Measurements from ENCODE around the gene SH2D3C.

Gene SH2D3C

DNA sequence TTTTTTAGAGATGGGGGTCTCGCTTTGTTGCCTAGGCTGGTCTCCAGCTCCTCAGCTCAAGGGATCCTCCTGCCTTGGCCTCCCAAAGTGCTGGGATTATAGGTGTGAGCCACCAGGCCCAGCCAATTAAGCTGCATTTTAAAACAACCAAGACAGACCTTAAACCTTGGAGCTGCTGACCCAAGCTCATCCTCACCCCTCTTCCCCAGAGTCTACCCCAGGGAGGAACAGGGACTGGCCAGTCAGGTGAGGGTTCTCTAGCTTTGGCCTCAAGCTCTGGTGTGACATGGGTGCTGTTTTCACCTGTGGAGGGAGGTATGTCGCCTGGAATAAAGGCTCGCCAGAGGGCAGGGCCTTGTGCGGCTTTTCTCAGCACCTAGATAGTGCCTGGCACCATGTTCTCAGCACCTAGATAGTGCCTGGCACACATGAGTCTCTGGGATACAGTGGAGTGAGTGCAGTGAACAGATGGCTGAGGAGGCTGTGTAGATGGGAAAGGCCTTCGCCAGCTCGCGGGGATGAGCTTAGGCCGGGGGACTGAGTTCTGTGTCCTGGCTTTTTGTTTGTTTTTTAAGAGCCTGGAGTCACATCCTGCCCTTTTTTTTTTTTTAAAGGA is 14.7 kb upstream of the SH2D3C start:
- no peak overlapping the region for H3K4me3 ChIP-seq (ENCODE audit: low read depth, low read length)
- no peaks in the 10 kb centered on the region for H3K27me3 ChIP-seq (ENCODE audit: insufficient read depth, low read length)
- peaks cover 21% of the 10 kb centered on the region for H3K36me3 ChIP-seq (ENCODE audit: insufficient read depth, low read length)
- H3K4me1 ChIP-seq (ENCODE audit: control insufficient read depth, insufficient read depth, low read length, unreplicated experiment) = peaks cover 8% of the 10 kb centered on the region
- peaks cover 22% of the 10 kb centered on the region for H3K79me2 ChIP-seq (ENCODE audit: control insufficient read depth, insufficient read depth, low read length, unreplicated experiment)
- H3K27ac ChIP-seq (ENCODE audit: low read depth, low read length) = peak overlapping the region; percentile 57
- H2AFZ ChIP-seq (ENCODE audit: low read length, unreplicated experiment) = no peak overlapping the region

GRCh38 chr9:127792417-127793031 is 14.1 kb upstream of the SH2D3C start:
- no peak overlapping the region for H2AFZ ChIP-seq (ENCODE audit: low read length, unreplicated experiment)
- peaks cover 12% of the 10 kb centered on the region for H3K4me1 ChIP-seq (ENCODE audit: control insufficient read depth, insufficient read depth, low read length, unreplicated experiment)
- peaks cover 28% of the 10 kb centered on the region for H3K36me3 ChIP-seq (ENCODE audit: insufficient read depth, low read length)
- H3K27me3 ChIP-seq (ENCODE audit: insufficient read depth, low read length) = no peaks in the 10 kb centered on the region
- H3K27ac ChIP-seq (ENCODE audit: low read depth, low read length) = peak overlapping the region; percentile 57; the same call in 1 of the 2 replicates
- peaks cover 29% of the 10 kb centered on the region for H3K79me2 ChIP-seq (ENCODE audit: control insufficient read depth, insufficient read depth, low read length, unreplicated experiment)
- H3K4me3 ChIP-seq (ENCODE audit: low read depth, low read length) = no peak overlapping the region

GRCh38 chr9:127791085-127791484 is 12.6 kb upstream of the SH2D3C start:
- H3K27ac ChIP-seq (ENCODE audit: low read depth, low read length) = no peak overlapping the region
- H3K4me3 ChIP-seq (ENCODE audit: low read depth, low read length) = no peak overlapping the region
- H3K27me3 ChIP-seq (ENCODE audit: insufficient read depth, low read length) = no peaks in the 10 kb centered on the region
- peaks cover 43% of the 10 kb centered on the region for H3K79me2 ChIP-seq (ENCODE audit: control insufficient read depth, insufficient read depth, low read length, unreplicated experiment)
- H3K36me3 ChIP-seq (ENCODE audit: insufficient read depth, low read length) = peaks cover 30% of the 10 kb centered on the region
- peaks cover 13% of the 10 kb centered on the region for H3K4me1 ChIP-seq (ENCODE audit: control insufficient read depth, insufficient read depth, low read length, unreplicated experiment)
- H2AFZ ChIP-seq (ENCODE audit: low read length, unreplicated experiment) = no peak overlapping the region

- Histone ChIP-seq H2AFZ (ENCODE audit: low read length, unreplicated experiment) (no peak overlapping the region), H3K4me1 (ENCODE audit: control insufficient read depth, insufficient read depth, low read length, unreplicated experiment) (peaks cover 13% of the 10 kb centered on the region), H3K4me3 (ENCODE audit: low read depth, low read length) (no peak overlapping the region), H3K79me2 (ENCODE audit: control insufficient read depth, insufficient read depth, low read length, unreplicated experiment) (peaks cover 46% of the 10 kb centered on the region), H3K27ac (ENCODE audit: low read depth, low read length) (no peak overlapping the region), H3K36me3 (ENCODE audit: insufficient read depth, low read length) (peaks cover 30% of the 10 kb centered on the region), H3K27me3 (ENCODE audit: insufficient read depth, low read length) (no peaks in the 10 kb centered on the region)
Observed at GRCh38 chr9:127790094-127790855, 11.8 kb upstream of the SH2D3C start.

DNA sequence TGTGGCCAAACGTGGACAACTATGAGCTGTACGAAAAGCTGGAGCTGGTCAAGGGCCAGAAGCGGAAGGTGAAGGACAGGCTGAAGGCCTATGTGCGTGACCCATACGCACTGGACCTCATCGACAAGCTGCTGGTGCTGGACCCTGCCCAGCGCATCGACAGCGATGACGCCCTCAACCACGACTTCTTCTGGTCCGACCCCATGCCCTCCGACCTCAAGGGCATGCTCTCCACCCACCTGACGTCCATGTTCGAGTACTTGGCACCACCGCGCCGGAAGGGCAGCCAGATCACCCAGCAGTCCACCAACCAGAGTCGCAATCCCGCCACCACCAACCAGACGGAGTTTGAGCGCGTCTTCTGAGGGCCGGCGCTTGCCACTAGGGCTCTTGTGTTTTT is 10.7 kb upstream of the SH2D3C start:
- Histone ChIP-seq H3K27me3 (ENCODE audit: insufficient read depth, low read length) (no peaks in the 10 kb centered on the region), H3K79me2 (ENCODE audit: control insufficient read depth, insufficient read depth, low read length, unreplicated experiment) (peaks cover 46% of the 10 kb centered on the region), H3K36me3 (ENCODE audit: insufficient read depth, low read length) (peaks cover 30% of the 10 kb centered on the region), H2AFZ (ENCODE audit: low read length, unreplicated experiment) (no peak overlapping the region), H3K4me3 (ENCODE audit: low read depth, low read length) (no peak overlapping the region), H3K27ac (ENCODE audit: low read depth, low read length) (no peak overlapping the region), H3K4me1 (ENCODE audit: control insufficient read depth, insufficient read depth, low read length, unreplicated experiment) (peaks cover 13% of the 10 kb centered on the region)

DNA sequence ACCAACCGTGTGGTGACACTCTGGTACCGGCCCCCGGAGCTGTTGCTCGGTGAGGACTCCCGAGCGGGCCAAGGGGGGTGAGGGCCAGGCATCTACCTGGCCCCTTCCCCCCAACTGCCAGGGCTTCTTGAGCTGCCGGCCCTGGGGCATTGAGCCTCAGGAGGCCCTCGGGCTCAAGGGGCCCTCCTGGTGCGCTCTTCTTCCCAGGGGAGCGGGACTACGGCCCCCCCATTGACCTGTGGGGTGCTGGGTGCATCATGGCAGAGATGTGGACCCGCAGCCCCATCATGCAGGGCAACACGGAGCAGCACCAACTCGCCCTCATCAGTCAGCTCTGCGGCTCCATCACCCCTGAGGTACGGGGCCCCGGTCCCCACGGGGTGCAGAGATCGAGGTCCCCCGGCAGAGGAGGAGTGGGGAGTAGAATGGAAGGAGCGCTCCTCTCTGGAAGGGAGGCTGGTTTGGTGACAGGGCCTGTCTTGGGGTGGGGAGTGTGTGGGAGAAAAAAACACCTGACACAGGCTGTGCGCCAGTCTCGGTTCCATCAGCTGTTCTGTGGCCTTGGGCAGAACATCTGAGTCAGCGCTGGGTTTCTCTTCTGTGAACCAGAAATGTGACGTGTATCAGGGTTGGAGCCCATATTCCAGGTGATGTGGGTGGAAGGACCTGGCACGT is 10.0 kb upstream of the SH2D3C start:
- Histone ChIP-seq H3K4me3 (ENCODE audit: low read depth, low read length) (no peak overlapping the region), H3K27me3 (ENCODE audit: insufficient read depth, low read length) (no peaks in the 10 kb centered on the region), H3K79me2 (ENCODE audit: control insufficient read depth, insufficient read depth, low read length, unreplicated experiment) (peaks cover 46% of the 10 kb centered on the region), H3K4me1 (ENCODE audit: control insufficient read depth, insufficient read depth, low read length, unreplicated experiment) (peaks cover 13% of the 10 kb centered on the region), H2AFZ (ENCODE audit: low read length, unreplicated experiment) (no peak overlapping the region), H3K27ac (ENCODE audit: low read depth, low read length) (no peak overlapping the region), H3K36me3 (ENCODE audit: insufficient read depth, low read length) (peaks cover 30% of the 10 kb centered on the region)

DNA sequence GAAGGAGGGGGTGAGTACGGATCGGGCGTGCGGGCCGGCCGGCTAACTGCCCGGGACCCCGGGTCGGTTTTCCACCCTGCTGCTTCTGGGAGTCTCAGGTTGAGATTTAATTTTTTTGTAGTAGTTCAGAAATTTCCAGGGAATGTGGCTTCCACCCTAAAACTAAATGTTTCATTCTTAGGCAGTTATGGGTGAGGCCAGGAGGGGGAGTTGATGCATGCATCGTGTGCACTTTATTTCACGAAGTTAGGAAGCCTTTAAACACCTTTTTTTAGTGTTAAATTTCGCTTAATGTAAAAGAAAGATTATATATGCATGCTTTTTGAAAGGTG is 8.3 kb upstream of the SH2D3C start:
- peak overlapping the region; percentile 92 for H3K27ac ChIP-seq (ENCODE audit: low read depth, low read length)
- peaks cover 13% of the 10 kb centered on the region for H3K4me1 ChIP-seq (ENCODE audit: control insufficient read depth, insufficient read depth, low read length, unreplicated experiment)
- peaks cover 46% of the 10 kb centered on the region for H3K79me2 ChIP-seq (ENCODE audit: control insufficient read depth, insufficient read depth, low read length, unreplicated experiment)
- H3K27me3 ChIP-seq (ENCODE audit: insufficient read depth, low read length) = no peaks in the 10 kb centered on the region
- H2AFZ ChIP-seq (ENCODE audit: low read length, unreplicated experiment) = no peak overlapping the region
- H3K36me3 ChIP-seq (ENCODE audit: insufficient read depth, low read length) = peaks cover 26% of the 10 kb centered on the region
- peak overlapping the region; percentile 93 for H3K4me3 ChIP-seq (ENCODE audit: low read depth, low read length)

DNA sequence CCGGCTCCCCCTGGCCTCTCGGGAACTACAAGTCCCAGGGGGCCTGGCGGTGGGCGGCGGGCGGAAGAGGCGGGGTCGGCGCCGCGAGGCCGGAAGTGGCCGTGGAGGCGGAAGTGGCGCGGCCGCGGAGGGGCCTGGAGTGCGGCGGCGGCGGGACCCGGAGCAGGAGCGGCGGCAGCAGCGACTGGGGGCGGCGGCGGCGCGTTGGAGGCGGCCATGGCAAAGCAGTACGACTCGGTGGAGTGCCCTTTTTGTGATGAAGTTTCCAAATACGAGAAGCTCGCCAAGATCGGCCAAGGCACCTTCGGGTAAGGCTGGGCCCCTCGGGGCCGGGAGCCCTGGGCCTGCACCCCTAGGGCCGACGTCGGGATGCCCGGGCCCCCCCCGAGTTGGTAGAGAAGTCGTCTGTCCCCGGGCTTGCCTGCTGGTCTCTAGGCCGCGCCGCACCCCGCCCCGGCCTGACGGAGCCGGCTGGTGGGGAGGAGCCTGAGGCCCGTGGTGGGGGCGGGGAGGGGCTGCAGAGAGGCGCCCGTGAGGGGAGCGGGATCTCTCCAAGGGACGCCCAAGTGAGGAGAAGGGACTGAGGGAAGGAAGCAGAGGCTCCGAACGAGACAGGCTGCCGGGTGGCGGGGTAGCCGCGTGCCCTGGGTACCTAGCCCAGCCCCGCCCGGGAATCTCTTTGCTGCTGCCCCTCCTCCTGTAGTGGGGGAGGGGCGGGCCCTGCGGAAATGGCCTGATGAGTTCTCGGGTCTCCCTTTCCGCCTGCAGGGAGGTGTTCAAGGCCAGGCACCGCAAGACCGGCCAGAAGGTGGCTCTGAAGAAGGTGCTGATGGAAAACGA is 7.7 kb upstream of the SH2D3C start, which contains the start of gene CDK9:
TSS of gene CDK9 (plus strand) at position 102 of the 840 bp plus-strand sequence. CDS start at position 217, 115 bp downstream.
- Histone ChIP-seq H2AFZ (ENCODE audit: low read length, unreplicated experiment) (peak within 1 kb of the TSS; percentile 79), H3K27ac (ENCODE audit: low read depth, low read length) (peak within 1 kb of the TSS; percentile 92), H3K36me3 (ENCODE audit: insufficient read depth, low read length) (peaks cover 26% of the 10 kb centered on the region), H3K4me3 (ENCODE audit: low read depth, low read length) (peak within 1 kb of the TSS; percentile 93), H3K4me1 (ENCODE audit: control insufficient read depth, insufficient read depth, low read length, unreplicated experiment) (peaks cover 17% of the 10 kb centered on the region), H3K79me2 (ENCODE audit: control insufficient read depth, insufficient read depth, low read length, unreplicated experiment) (peaks cover 46% of the 10 kb centered on the region), H3K27me3 (ENCODE audit: insufficient read depth, low read length) (no peaks in the 10 kb centered on the region)

- peaks cover 17% of the 10 kb centered on the region for H3K4me1 ChIP-seq (ENCODE audit: control insufficient read depth, insufficient read depth, low read length, unreplicated experiment)
- H3K27ac ChIP-seq (ENCODE audit: low read depth, low read length) = peak overlapping the region; percentile 47; the same call in 1 of the 2 replicates
- H2AFZ ChIP-seq (ENCODE audit: low read length, unreplicated experiment) = peak overlapping the region; percentile 79
- H3K36me3 ChIP-seq (ENCODE audit: insufficient read depth, low read length) = peaks cover 24% of the 10 kb centered on the region
- H3K27me3 ChIP-seq (ENCODE audit: insufficient read depth, low read length) = no peaks in the 10 kb centered on the region
- peaks cover 42% of the 10 kb centered on the region for H3K79me2 ChIP-seq (ENCODE audit: control insufficient read depth, insufficient read depth, low read length, unreplicated experiment)
- peak overlapping the region; percentile 93 for H3K4me3 ChIP-seq (ENCODE audit: low read depth, low read length)
Observed at GRCh38 chr9:127785023-127785932, 6.8 kb upstream of the SH2D3C start.
